PC-9 (cell line): ENCODE data around the gene ARX. TPM values are rescaled to one million over a fixed set of nuclear protein-coding genes. Genes with fewer than 3 reads are reported as not detected.

Experiments
- Bru-seq: library from RNA; stranded (reverse); fragments of 400-500 nt; gene quantifications from one replicate; lab custom pipeline; 2021; lab: Mats Ljungman, UMichigan
- BruChase-seq, 2 experiments: library from RNA; stranded (reverse); fragments of 400-500 nt; gene quantifications; one replicate each; lab custom pipeline; 2021; lab: Mats Ljungman, UMichigan
- BruUV-seq: library from RNA; stranded (reverse); fragments of 400-500 nt; replicated peaks from 2 replicates; lab custom pipeline; 2021; lab: Mats Ljungman, UMichigan
- CTCF ChIA-PET: fragments of 300-600 bp; sonication (Branson Sonifier 250); formaldehyde crosslinking; loops from one replicate; lab custom pipeline; 2022; ENCODE audit warnings: antibody characterized with exemption; lab: Charles Lee
- POLR2A ChIA-PET: fragments of 300-600 bp; sonication (Branson Sonifier 250); formaldehyde crosslinking; loops from one replicate; lab custom pipeline; 2022; ENCODE audit warnings: antibody characterized with exemption; ENCODE audit not compliant: unreplicated experiment; lab: Charles Lee
- DNase-seq, 2 experiments: peaks; one replicate each; pipeline versions ENCODE4 v3.0.0 to v3.0.0-alpha.2; 2015 to 2022; ENCODE audit warnings: mixed read lengths in 1 of 2
- H2AFZ ChIP-seq: fragments of 200-600 bp; sonication (generic); 2 replicates; pipeline ENCODE4 v1.8.1; 2017; ENCODE audit warnings: antibody characterized with exemption
- H3F3A ChIP-seq: fragments of 200-600 bp; sonication (generic); 2 replicates; pipeline ENCODE4 v1.8.1; 2017; ENCODE audit warnings: antibody characterized with exemption, mild to moderate bottlenecking, low read depth; ENCODE audit not compliant: insufficient read depth
- H3K27ac ChIP-seq: fragments of 200-600 bp; sonication (generic); 2 replicates; pipeline ENCODE4 v1.6.1; 2016; ENCODE audit warnings: mixed run types
- H3K27me3 ChIP-seq: fragments of 200-600 bp; sonication (generic); 2 replicates; pipeline ENCODE4 v1.6.1; 2016; ENCODE audit warnings: low read depth, mixed run types; ENCODE audit not compliant: insufficient read depth
- H3K36me3 ChIP-seq: fragments of 200-600 bp; sonication (generic); 2 replicates; pipeline ENCODE4 v1.6.1; 2016; ENCODE audit warnings: low read depth, mixed run types
- H3K4me1 ChIP-seq: fragments of 200-600 bp; sonication (generic); replicated peaks from 2 replicates; pipeline ENCODE4 v1.6.1; 2016; ENCODE audit warnings: mixed run types; ENCODE audit not compliant: insufficient read depth
- H3K4me2 ChIP-seq: fragments of 200-600 bp; sonication (generic); 2 replicates; pipeline ENCODE4 v1.6.1; 2017; ENCODE audit warnings: mixed run types
- H3K4me3 ChIP-seq: fragments of 200-600 bp; sonication (generic); 2 replicates; pipeline ENCODE4 v1.6.1; 2016; ENCODE audit warnings: mixed run types
- H3K79me2 ChIP-seq: fragments of 200-600 bp; sonication (generic); 2 replicates; pipeline ENCODE4 v1.6.1; 2017; ENCODE audit warnings: low read depth, mixed run types
- H3K9me2 ChIP-seq: fragments of 200-600 bp; sonication (generic); 2 replicates; pipeline ENCODE4 v1.8.1; 2017; ENCODE audit warnings: mild to moderate bottlenecking; ENCODE audit not compliant: insufficient read depth
- H3K9me3 ChIP-seq: fragments of 200-600 bp; sonication (generic); 2 replicates; pipeline ENCODE4 v1.8.1; 2016; ENCODE audit warnings: low read depth; ENCODE audit not compliant: insufficient read depth
- H4K20me1 ChIP-seq: fragments of 200-600 bp; sonication (generic); 2 replicates; pipeline ENCODE4 v1.8.1; 2017; ENCODE audit not compliant: insufficient read depth
- CTCF ChIP-seq: fragments of 200-600 bp; sonication (generic); conservative IDR thresholded peaks from 2 replicates; pipeline ENCODE4 v1.6.1; 2017; ENCODE audit warnings: mixed run types, antibody characterized with exemption, mild to moderate bottlenecking, moderate library complexity
- EZH2 ChIP-seq: fragments of 200-600 bp; sonication (generic); IDR thresholded peaks from 2 replicates; pipeline ENCODE4 v1.8.0; 2017; ENCODE audit warnings: antibody characterized with exemption, low read depth
- intact Hi-C: fragments of 100-400 bp; cut with micrococcal nuclease; formaldehyde crosslinking; loops from one replicate; pipeline ENCODE4 v1.10.0; 2022; ENCODE audit not compliant: unreplicated experiment
- long read RNA-seq: library from polyadenylated mRNA; stranded (forward); transcript quantifications from one replicate; pipeline ENCODE4 v2.0.0, GENCODE V29; 2022
- total RNA-seq: library from RNA; stranded (reverse); gene quantifications from 2 replicates; pipeline ENCODE4 v1.2.3, GENCODE V29; 2021

The ARX gene
- total RNA-seq: not detected in 2 replicates
- percentile 6 among the genes with signal in this experiment for Bru-seq, nascent RNA
- not detected for BruChase-seq, experiment 1, labeled RNA remaining after a 2-hour chase
- not detected for BruChase-seq, experiment 2, labeled RNA remaining after a 6-hour chase
- long read RNA-seq: 0 reads

DNA sequence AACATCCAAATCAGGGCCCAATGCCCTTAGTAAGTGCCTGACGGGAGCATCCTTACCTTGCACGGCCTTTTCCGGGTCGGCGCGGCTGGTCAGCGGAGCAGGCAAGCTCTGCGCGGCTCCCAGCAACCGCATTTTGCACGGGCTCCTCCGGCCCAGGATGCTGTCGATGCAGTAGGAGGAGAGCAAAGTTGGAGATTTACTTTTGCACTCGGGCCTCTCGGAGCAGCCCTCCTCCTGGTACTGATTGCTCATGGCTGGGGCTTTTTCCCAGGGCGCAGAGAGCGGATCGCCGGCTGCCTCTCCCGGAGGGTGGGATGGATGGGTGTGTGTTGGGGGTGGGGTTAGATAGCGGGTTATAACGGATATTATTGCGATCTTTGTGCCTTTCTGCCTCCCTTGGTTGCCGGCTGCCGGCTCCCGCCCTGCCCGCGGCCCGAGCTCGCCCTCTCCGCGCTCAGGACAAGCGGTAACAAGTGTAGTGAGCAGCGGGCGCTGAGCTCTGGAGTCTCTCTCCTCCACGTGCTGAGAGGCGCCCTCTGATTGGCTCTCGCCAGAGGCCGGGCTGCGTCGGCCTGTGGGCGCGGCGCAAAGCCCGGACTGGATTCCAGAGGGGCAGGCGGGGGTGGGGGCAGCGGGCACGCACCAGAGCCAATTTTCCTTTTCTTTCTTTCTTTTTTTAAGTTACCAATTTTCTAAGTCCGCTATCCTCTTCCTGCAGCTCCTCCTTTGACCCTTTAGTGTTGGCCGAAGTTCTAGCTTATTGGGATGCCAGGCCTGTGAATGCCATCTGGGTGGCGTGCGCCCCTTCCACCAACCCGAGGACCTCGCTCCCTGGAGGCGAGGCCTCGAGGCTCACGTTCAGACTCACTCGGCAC lies at the start of gene ARX:
Gene ARX, minus strand, starts transcription at position 480 of the 875 bp plus-strand sequence. Its CDS starts 228 bp downstream, at position 252.
- Histone ChIP-seq H3K79me2 (no peaks in the 10 kb centered on the region), H3K27me3 (no peaks in the 10 kb centered on the region; the same call in 1 of the 2 replicates), H3K27ac (no peak within 1 kb of the TSS), H3K36me3 (no peaks in the 10 kb centered on the region), H3K4me2 (no peak within 1 kb of the TSS), H2AFZ (no peak within 1 kb of the TSS), H3K9me3 (no peaks in the 10 kb centered on the region), H3K9me2 (no peaks in the 10 kb centered on the region), H3F3A (no peaks in the 10 kb centered on the region), H3K4me1 (no peaks in the 10 kb centered on the region), H4K20me1 (no peaks in the 10 kb centered on the region), H3K4me3 (no peak within 1 kb of the TSS)
- TF ChIP-seq CTCF (no peak), EZH2 (no peak)
- BruUV-seq: no TSS peak
- ChIA-PET POLR2A (no interaction called here), CTCF (interaction anchor here (0.8 kb wide), 1 partner anchor 13 kb away, joined by 9 read pairs; no protein-coding TSS in a partner anchor)
- intact Hi-C loops: loop anchor here (5.0 to 10.0 kb wide), 2 partner anchors 173 to 761 kb away; no protein-coding TSS in a partner anchor
- DNase-seq: peak in 1 of 2 experiments; percentile 38

GRCh38 chrX:25059273-25059672 lies 43.5 kb upstream of the ARX start:
- Histone ChIP-seq H3K27ac (no peak overlapping the region), H3K27me3 (no peaks in the 10 kb centered on the region), H3K4me3 (no peak overlapping the region), H3K4me2 (no peak overlapping the region), H2AFZ (no peak overlapping the region), H3K9me2 (no peaks in the 10 kb centered on the region), H3K36me3 (no peaks in the 10 kb centered on the region), H3K79me2 (no peaks in the 10 kb centered on the region), H3K9me3 (no peaks in the 10 kb centered on the region), H3K4me1 (no peaks in the 10 kb centered on the region), H3F3A (no peaks in the 10 kb centered on the region), H4K20me1 (no peaks in the 10 kb centered on the region)
- intact Hi-C loops: no loop called here
- no TSS peak for BruUV-seq
- no peak for TF ChIP-seq CTCF
- no peak for TF ChIP-seq EZH2
- POLR2A ChIA-PET: no interaction called here
- CTCF ChIA-PET: no interaction called here
- no peak for DNase-seq

DNA sequence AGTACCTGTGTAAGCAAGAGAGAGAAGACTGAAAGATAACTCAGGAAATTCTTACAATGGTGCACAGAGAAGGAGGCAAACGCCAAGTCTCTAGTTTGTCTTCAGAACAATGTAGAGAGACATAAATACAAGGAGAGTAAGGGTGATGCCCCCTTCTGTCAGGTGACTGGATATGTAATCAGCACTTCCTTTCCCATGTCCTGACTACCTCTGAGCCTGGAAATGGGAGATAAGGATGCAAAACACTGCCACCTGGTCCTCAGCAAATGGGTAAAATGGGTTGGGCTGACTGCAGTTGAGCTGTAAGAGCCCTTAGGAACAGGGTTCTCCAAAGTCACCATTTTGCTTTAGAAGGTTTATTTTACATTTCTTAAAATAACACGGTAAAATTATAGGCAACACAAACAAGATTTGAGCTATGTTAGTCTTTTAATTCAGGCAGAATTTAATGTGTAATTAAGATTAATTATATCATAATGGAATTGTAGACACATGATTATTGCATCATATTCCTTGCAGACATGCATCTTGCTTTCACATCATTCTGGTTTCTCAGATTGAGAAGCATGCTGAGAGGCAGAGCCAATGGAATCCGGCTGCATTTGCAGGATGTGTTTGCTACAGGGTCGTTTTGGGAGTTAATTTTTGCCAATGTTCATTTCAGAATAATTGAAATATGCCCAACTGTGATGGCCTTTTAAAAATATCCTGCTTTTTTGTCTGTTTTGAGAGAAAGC lies 37.2 kb upstream of the ARX start:
- intact Hi-C loops: no loop called here
- Histone ChIP-seq H4K20me1 (no peaks in the 10 kb centered on the region), H3K9me2 (no peaks in the 10 kb centered on the region), H3K36me3 (no peaks in the 10 kb centered on the region), H3K27me3 (no peaks in the 10 kb centered on the region), H3K27ac (no peak overlapping the region), H3K4me3 (no peak overlapping the region), H3K9me3 (no peaks in the 10 kb centered on the region), H3K4me1 (no peaks in the 10 kb centered on the region), H2AFZ (no peak overlapping the region), H3K79me2 (no peaks in the 10 kb centered on the region), H3F3A (no peaks in the 10 kb centered on the region), H3K4me2 (no peak overlapping the region)
- POLR2A ChIA-PET: no interaction called here
- TF ChIP-seq EZH2 (no peak), CTCF (no peak)
- CTCF ChIA-PET: no interaction called here
- no peak for DNase-seq
- BruUV-seq: no TSS peak
